A673 (cell line): ENCODE measurements around the gene MGAT3.

Experiments used
- EZH2 ChIP-seq: fragments of 200-600 bp; sonication (generic); IDR thresholded peaks from 2 replicates; pipeline ENCODE4 v1.6.1; 2017; ENCODE audit warnings: borderline replicate concordance, low read depth, mild to moderate bottlenecking, mixed read lengths, antibody characterized with exemption, low read length; ENCODE audit not compliant: poor library complexity, severe bottlenecking
- TF ChIP-seq, protein P1 (sequence below): fragments of 300-800, 200-600 bp; sonication (generic); conservative IDR thresholded peaks from 2 replicates; pipeline ENCODE4 v1.5.1; 2017; ENCODE audit warnings: low read depth, mild to moderate bottlenecking, antibody characterized with exemption, low read length, moderate library complexity, mixed read lengths

DNA sequence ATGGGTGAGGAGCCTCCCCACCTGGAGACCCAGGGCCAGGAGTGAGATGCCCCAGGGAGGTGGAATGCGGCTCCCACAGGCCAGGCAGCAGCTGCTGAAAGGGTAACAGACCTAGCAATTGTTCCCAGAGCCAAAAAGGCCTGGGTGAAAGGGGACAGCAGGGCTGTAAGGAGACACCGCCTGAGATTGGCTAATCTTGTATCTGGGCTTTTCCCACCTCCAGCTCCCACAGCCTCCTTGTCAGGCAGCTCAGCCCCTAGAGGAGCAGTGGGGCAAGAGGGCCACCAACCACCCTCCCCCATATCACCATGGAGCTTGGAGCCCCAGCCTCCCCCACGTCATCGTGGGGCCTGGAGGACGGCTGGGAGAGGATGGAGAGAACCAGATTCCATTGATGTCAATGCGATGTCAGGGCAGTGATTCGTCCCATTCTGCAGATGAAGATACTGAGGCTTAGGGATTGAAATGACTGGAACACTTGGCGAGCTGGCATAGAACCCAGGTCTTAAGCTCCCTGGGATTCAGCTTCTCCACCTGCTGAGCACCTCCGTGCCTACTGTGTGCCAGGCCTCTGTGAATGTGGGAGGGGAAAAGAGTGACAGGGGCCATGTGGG lies 2.9 kb upstream of the MGAT3 start:
- TF ChIP-seq, protein P1, sequence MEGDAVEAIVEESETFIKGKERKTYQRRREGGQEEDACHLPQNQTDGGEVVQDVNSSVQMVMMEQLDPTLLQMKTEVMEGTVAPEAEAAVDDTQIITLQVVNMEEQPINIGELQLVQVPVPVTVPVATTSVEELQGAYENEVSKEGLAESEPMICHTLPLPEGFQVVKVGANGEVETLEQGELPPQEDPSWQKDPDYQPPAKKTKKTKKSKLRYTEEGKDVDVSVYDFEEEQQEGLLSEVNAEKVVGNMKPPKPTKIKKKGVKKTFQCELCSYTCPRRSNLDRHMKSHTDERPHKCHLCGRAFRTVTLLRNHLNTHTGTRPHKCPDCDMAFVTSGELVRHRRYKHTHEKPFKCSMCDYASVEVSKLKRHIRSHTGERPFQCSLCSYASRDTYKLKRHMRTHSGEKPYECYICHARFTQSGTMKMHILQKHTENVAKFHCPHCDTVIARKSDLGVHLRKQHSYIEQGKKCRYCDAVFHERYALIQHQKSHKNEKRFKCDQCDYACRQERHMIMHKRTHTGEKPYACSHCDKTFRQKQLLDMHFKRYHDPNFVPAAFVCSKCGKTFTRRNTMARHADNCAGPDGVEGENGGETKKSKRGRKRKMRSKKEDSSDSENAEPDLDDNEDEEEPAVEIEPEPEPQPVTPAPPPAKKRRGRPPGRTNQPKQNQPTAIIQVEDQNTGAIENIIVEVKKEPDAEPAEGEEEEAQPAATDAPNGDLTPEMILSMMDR, result no peak
- TF ChIP-seq EZH2, result no peak
